HG02938 (cell line): ENCODE results near the gene MSANTD2.

Source experiments
- ATAC-seq: cut with Tn5 transposase; IDR thresholded peaks from one replicate; pipeline ENCODE4 v1.9.1; 2021; ENCODE audit warnings: mild to moderate bottlenecking, moderate library complexity; ENCODE audit not compliant: unreplicated experiment

The MSANTD2 gene

DNA sequence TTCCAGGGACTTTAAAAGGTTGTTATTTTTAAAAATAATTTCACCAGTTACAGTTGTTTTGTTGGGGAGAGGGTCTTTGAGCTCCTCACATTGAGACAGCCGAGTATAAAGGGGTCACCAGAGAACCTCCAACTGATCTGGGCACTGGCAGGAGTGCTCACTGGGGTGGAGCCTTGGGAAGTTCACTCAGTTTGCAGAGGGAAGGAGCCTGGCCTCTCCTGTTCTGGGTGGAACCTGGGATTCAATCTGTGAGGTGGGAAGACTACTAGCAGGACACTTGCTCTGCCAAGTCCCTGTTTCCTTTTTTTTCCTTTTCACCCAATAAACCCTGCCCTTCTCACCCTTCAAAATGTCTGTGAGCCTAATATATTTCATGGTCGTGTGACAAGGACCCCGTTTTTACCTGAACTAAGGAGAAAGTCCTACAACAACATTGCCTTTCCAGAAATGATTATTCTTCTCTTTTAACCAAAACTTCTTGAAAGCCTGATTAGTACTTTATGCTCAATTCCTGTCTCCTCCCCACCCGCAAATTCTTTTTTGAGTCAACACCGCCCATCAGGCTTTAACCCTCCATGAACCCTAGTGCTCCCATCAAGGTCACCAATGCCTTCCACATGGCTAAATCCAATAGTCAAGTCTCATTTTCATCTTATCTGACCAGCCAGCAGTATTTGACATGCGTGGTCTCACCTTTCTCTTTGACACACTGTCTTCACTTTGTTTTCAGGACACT is 22.0 kb upstream of the MSANTD2 start:
- ATAC-seq, result no peak

DNA sequence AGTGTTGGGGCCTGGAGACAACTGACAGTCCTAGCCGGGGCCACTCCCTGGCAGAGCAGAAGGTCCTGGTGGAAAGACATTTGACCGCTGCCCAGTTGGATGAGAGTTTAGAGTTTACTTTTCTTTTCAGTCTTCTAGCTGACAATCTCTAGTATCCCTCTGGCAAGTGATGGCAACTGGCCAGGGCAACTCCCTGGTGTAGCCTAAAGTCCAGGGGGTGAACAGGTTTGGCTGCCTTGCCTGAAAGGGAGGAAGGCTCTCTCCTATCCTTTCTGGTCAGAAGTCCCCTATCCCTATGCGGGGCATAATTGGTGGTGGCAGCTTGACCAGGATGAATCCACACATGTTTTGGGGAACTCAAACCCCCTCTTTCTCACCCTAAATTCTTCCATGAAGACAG is 16.8 kb upstream of the MSANTD2 start:
- no peak for ATAC-seq

DNA sequence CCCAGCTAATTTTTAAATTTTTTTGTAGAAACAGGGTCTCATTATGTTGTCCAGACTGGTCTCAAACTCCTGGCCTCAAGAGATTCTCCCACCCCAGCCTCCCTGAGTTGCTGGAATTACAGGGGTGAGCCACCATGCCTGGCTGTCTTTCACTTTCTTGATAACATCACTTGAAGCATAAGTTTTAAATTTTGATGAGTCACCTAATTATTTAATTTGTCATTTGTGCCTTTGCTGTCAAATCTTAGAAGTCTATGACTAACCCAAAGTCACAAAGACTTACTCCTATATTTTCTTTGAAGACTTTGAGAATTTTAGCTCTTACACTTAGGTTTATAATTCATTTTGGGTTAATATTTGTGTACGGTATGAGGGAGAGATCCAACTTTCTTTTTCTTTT is 14.5 kb upstream of the MSANTD2 start:
- ATAC-seq, result no peak

DNA sequence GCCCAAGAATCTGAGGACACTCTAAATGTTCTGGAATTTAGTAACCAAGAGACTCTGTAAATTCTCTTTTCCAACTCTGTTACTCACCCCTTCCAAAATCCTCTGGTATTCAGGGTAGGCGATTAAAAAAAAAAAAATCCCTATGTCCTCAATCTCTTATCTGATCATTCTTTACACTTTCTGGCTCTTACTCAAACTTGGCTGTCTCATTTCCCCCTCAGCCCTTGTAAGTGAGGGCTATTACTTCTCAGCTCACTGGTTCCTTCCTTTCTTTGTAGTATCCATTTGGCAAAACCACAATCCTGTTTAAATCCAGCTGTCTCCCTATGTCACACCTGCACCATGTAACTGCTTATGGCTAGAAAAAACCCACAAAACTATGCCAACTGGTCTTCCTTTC is 12.7 kb upstream of the MSANTD2 start:
- no peak for ATAC-seq

DNA sequence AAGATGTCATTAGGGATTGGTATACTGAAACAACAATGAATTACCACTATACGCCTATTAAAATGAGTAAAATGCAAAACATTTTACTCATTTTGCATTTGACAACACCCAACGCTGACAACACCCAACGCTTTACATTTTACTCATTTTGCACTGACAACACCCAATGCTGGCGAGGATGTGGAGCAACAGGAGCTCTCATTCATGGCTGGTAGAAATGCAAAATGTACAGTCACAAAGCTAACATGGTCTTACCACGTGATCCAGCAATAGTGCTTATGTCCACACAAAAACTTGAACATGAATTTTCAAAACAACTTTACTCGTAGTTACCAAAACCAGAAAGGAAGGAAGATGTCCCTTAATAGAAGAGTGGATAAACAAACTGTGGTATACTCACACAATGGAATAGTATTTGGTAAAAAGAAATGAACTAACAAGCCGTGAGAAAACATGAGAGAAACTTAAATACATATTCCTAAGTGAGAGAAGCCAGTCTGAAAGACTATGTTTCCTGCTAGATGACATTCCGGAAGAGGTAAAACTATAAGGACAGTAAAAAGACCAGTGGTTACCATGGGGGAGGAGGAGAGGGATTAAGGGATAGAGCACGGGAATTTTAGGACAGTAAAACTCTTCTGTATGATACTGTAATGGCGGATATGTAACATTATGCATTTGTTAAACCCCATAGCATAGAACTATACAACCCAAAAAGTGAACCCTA is 11.4 kb upstream of the MSANTD2 start:
- ATAC-seq, result no peak

DNA sequence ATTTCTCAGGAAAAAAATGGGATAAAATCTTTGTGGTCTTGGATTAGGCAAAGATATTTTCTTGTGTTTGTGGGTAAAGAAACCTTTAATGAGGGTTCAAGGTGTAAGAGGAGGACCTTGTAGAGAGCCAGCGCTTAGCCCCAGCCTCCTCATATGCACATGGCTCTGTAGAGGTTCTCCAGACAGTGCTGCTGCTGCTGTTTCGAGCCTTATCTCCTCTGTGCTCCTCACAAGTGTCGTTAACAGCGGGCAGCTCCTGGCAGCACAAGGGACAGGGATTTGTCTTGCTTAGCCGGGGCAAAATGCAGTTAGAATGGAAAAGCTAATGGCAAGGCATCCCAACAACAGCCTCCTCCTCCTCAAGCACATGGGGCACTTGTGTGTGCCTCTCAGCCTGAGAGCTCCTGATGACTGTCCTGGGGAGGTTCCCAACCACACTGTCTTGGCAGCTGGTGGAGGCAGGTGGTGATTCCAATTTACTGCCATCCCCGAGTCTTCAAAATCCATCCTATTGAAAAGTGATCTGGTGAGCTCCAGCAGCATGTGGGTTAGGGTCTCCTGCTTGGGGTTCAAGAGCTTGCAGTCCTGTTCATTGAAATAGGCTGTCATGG is 7.6 kb upstream of the MSANTD2 start:
- no peak for ATAC-seq

DNA sequence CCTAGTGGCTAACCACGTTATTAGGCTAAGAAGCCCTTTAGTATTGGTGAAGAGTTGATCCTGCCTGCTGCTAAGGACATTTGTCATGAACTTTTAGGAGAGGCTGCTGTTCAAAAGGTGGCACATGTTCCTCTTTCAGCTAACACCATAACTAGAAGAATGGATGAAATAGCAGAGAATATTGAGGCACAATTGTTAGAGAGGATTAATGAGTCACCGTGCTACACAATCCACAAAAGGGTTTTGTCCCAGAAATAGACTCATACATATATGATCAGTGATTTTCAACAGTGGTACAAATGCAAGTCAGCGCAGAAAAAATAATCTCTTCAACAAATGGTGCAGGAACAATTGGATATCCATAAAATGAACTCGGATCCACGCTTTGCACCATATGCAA is 7.0 kb upstream of the MSANTD2 start:
- ATAC-seq, result no peak

DNA sequence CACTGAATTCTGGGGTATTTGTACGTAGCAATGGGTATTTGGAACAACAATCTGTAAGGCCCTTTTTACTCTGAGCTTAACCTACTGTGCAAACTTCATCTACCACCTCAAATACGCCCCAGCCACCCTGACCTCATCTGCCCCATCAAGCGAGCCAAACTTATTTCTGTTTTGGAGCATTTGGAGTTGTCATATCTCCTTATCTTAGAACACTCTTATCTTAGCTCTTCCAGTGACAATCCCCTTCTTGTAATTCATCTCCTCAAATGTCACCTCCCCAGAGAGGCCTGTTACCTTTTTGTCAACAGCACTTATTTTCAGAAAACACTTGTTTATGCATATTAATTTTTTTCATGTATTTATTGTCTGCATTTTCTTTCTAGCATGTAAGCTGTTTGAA is 4.7 kb upstream of the MSANTD2 start:
- ATAC-seq, result no peak

DNA sequence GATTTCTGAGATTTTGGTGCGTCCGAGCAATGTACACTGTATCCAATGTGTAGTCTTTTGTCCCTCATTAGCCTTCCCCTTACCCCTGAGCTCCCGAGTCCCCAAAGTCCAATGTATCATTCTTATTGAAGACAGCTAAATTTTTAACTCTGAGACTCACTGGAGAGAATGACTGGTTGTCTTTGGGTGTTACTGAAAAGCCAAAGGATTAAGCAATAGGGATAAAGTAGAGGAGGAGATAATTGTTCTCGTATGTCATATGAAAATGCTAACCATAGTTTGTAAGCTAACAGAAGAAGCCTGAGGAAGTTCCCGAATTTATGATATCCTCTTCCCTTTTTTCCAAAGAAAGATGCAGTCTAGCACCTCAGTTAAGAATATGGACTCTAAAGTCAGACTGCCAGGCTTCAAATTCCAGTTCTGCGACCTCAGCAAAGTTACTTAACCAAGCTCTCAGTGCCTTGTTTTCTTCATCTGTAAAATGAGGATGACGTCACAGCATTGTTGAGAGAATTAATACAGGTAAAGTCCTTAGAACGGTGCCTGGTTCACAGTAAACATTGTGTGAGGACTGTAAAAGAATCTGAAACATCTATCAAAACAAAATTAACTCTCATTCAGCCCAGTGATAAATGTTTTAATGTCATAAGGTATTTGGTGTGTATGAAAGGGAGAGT is 1.6 kb upstream of the MSANTD2 start:
- no peak for ATAC-seq

DNA sequence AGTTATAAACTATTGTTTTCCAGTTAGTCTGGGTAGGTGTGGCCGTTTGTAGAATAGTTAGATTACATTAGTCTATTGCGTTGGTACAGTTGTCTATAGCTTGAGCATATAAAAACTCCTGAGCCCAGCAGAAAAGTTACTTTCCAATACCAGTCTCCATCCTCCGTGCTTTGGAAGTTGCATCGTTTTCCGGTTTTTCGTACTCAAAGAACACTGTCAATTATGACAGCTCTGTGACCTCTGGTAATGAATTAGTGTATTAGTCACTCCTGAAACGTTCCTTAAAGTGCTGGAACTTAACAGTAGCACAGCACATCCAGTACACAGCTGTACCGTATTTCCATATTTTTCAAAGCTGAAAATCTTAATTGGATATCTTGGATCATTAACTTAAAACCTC is 808 bp upstream of the MSANTD2 start:
- ATAC-seq, result no peak

DNA sequence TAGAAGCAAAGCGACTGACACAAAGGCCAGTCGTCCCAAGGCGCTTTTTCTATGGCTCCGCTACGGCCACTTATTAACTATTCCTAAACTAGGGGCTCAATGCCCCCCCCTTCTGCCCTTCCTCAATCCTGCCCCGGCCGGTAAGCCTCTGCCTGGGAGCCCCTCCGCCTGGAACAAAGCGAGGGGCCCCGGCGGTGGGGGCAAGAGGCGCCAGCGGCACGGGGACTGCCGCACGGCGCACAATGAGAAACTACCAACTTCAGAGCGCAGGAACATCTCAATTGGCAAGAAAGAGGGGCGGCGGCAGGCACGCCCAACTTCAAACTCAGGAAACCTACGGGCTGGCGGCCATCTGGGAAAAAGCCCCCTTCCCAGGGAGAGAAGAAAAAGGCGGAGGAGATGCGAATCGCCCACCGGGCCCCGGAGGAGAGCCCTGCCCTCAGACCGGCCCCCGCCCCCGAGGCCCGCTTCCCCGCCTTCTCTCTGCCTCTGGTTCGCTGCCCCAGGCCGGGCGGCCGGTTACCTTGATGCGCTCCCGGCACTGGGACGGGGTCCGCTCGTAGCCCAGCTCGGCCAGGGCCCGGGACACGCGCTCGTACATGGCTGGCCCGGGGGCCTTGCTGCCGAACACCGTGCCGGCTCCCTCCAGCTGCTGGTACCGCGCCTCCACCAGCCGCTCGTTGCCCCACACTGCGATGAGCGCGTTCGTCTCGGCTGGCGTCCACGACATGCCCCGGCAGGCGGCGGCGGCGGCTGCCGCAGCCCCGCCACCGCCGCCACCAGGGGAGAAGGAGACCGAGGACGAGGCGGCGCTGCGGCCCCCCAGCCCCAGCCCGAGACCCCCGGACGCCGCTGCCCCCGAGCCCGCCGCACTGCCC is 619 bp downstream of the MSANTD2 start:
- peak; percentile 48 for ATAC-seq

DNA sequence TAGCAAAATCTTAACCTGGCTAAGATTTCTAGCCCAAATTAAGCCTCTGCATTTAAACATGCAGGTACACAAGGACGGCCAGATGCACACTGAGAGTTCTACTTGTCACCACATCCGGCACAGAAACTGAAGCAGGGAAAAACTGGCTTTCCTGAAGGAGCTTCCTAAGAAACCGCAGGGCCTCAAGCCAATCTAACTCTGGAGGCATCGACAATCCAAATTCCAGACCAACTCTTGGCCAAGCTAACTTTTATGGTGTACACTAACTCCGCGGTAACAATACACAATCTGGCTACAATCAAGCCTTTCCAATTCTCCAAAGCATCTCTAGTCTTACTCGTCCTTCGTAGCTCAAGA is 1.2 kb downstream of the MSANTD2 start:
- peak; percentile 31 for ATAC-seq

DNA sequence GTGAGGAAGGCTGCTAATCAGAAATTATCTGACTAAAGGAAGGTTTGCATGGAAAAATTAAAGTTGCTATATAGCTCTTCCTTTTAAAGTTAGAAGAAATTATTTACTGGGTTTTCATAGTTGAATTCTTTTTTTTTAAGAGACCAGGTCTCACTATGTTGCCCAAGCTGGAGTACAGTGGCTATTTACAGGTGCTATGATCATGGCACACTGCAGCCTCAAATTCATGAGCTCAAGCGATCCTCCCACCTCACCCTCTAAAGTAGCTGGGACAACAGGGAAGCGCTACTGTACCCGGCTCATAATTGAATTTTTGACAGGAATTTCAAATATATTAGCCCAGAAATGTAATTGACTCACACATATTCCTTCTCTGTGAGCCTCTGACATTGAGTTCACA is 3.9 kb downstream of the MSANTD2 start:
- no peak for ATAC-seq

DNA sequence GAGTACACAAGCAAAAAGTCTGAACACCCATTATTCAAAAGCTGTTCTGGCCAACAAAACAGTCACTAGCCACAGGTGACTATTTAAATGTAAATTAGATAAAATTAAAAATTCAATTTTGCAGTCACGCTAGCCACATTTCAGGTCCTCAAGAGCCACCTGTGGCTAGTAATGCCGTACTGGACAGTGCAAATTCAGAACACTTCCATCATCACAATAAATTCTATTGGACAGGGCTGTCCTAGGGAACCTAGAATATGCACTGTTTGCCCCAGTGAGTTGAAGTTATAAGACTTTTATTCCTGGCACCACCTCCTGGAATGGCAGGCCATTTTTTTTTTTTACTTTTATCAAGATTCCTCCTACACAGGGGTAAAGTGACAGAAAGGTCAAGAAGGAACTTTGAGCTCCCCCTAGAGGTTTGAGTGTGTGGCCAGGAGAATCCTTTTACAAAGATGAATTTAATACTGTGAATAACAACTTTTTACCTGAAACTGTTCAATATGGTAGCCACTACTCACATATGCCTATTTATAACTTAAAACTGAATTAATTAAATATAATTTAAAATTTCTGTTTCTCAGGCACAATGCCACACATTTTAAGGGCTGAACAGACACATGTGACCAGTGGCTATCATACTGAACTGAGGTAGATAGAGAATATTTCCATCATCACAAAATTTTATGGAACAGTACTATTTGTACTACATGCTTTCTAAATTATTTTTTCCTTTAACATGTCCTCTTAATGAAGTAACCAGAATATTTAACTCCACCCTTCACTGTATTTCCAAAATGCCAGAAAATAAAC is 6.5 kb downstream of the MSANTD2 start:
- ATAC-seq, result peak; percentile 66

DNA sequence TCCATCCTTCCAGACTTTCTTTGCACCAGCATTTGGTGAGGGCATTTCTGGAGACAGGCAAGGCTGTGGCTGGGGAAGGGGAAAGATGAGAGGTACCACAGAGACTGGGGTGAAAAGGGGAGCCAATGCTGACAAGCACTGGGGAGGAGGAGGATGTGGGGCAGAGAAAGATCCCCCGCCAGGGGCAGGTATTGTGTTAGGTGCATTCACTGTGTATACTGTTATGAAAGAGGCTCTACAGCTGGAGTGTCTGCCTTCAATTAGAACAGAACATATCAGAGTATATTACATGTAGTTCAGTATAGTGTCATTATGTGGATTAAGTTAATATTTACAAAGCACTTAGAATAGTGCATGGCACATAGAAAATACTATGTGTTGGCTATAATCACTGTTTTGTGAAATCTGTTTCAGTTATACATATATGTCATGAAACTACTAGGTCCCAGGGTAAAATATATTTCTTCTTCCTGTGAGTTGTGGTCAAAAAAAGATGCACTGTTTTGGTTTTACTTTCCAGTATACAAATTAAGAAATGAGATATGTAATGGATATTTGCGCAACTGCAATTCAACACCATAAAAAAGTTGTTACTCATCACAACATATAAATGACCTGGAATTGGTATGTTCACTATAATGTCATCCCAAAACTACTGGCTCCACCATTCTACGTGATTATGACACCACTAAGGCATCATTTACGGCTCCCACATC is 8.4 kb downstream of the MSANTD2 start:
- ATAC-seq, result peak; percentile 80

DNA sequence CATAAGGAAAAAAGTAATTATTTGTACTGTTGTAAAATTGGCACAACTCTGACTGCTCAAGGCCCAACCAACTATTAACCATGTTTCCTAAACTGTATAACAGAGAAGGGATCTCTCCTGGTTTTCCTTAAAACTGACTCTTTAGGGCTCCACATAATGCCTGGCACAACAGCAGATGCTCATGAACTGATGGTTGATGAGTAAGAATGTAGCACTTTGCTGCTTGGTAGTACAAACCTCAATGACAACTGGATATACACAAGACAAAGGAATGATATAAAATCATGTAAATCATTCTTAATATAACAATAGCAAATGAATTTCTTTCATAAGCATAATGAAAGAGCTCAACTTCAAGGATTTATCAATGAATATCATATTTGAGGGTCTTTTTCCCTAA is 11.7 kb downstream of the MSANTD2 start:
- no peak for ATAC-seq

DNA sequence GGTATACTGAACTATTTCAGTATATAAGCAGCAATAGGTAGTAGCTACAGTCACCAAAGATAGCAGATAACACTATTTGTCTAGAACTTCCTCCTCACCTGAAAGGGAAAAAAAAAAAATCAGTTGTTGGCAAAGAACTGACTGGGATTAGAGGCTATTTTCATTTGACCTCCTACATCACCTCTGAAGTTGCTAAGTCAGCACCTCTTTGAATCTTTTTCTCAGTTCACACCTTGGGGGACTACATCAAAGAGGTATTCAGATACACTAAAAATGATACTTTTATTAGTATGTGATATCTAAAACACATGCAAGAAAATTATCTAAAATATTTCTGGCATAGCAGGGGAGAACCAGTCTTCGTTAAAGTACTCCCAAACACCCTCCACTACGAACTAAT is 16.2 kb downstream of the MSANTD2 start:
- ATAC-seq, result no peak

DNA sequence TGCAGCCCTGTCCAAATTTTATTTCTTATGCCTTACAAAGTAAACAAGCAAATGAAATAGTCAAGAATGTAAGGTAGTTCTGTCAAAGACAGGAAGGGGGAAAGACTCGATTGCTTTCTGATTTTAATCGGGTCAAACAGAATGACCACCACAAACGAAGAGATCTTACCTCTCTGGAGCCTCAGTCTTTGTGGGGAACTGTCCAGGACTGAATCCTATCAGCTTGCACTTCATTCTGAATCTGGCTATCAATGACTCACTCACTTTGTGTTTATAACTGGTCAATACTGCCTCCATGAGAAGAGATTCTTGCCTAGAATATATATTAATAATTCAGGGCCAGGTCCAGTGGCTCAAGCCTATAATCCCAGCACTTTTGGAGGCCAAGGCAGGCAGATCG is 17.2 kb downstream of the MSANTD2 start:
- no peak for ATAC-seq

DNA sequence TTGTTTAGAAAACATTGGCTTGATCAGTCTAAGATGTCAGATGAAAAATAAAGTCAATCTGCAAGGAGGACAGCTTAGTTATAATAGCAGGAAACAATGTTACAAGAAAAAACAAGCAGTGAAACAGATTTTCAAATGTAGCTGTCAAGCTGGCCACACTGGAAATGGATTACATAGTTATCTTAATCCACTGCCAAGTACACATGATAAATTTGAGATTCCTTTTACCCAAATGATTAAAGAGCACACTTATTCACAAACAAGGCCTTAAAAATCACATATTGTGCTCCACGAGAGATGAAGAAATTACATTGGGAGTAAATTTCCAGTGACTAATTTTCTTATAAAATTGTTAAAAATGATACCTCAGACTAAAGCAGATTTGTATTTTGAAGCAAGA is 20.6 kb downstream of the MSANTD2 start:
- no peak for ATAC-seq
